ENCODE data around the gene PKN1.

GRCh38 chr19:14510311-14511228, 77.5 kb downstream of the PKN1 start:
- TF ChIP-seq ZC3H11A (IDR thresholded peaks at IDR 0.05; ENCODE audit: low read depth, low read length): no peak
- TF ChIP-seq, protein P1, sequence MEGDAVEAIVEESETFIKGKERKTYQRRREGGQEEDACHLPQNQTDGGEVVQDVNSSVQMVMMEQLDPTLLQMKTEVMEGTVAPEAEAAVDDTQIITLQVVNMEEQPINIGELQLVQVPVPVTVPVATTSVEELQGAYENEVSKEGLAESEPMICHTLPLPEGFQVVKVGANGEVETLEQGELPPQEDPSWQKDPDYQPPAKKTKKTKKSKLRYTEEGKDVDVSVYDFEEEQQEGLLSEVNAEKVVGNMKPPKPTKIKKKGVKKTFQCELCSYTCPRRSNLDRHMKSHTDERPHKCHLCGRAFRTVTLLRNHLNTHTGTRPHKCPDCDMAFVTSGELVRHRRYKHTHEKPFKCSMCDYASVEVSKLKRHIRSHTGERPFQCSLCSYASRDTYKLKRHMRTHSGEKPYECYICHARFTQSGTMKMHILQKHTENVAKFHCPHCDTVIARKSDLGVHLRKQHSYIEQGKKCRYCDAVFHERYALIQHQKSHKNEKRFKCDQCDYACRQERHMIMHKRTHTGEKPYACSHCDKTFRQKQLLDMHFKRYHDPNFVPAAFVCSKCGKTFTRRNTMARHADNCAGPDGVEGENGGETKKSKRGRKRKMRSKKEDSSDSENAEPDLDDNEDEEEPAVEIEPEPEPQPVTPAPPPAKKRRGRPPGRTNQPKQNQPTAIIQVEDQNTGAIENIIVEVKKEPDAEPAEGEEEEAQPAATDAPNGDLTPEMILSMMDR (IDR thresholded peaks at IDR 0.05 in 2 of 3, conservative IDR thresholded peaks at IDR 0.05 in 1 of 3; ENCODE audit: insufficient read depth in 2 of 3, low read depth in 1 of 3, low read length in 3 of 3): no peak
- peak; percentile 74 for TF ChIP-seq JUND (IDR thresholded peaks at IDR 0.05; ENCODE audit: borderline replicate concordance, low read depth, low read length)
- TF ChIP-seq JUND (tag; IDR thresholded peaks at IDR 0.05; ENCODE audit: borderline replicate concordance, low read depth, low read length): no peak
- TF ChIP-seq GABPB1 (CRISPR knock-in tag; IDR thresholded peaks at IDR 0.05): no peak
- no peak for TF ChIP-seq CHD4 (IDR thresholded peaks at IDR 0.05; ENCODE audit: insufficient read depth, insufficient replicate concordance, low read depth, low read length, poor library complexity, severe bottlenecking)
- TF ChIP-seq ZKSCAN1 (IDR thresholded peaks at IDR 0.05; ENCODE audit: low read depth, low read length): no peak
- no peak for TF ChIP-seq SP2 (IDR thresholded peaks at IDR 0.05; ENCODE audit: extremely low read depth, low read depth, low read length, poor library complexity, severe bottlenecking)
- no peak for TF ChIP-seq MYBL2 (IDR thresholded peaks at IDR 0.05; ENCODE audit: low read depth)
- TF ChIP-seq MYBL2 (CRISPR knock-in tag; IDR thresholded peaks at IDR 0.05; ENCODE audit: borderline replicate concordance): no peak
- TF ChIP-seq RBM25 (IDR thresholded peaks at IDR 0.05; ENCODE audit: low read depth, low read length, severe bottlenecking): no peak
- no peak for TF ChIP-seq NR3C1 (CRISPR knock-in tag; IDR thresholded peaks at IDR 0.05)
